Measurements from ENCODE around the gene ZNF616.

- TF ChIP-seq SUZ12 (IDR thresholded peaks at IDR 0.05; ENCODE audit: extremely low read depth, insufficient read depth, insufficient read length), result no peak
- TF ChIP-seq YY1 (IDR thresholded peaks at IDR 0.05; ENCODE audit: insufficient read depth, insufficient read length), result no peak
- no peak for TF ChIP-seq ZNF274 (IDR thresholded peaks at IDR 0.05; ENCODE audit: low read depth, low read length)
Observed at GRCh38 chr19:52069653-52070052, 70.1 kb downstream of the ZNF616 start.
